GM12878 (cell line): Measurements from ENCODE around the gene CUEDC1. TPM values are rescaled to one million over a fixed set of nuclear protein-coding genes. Genes with fewer than 3 reads are reported as not detected.
A peak's percentile ranks its signal among the peaks of the same experiment; 100 is the strongest.

Experiments
- ATAC-seq: fragments of 200-7000 bp; cut with Tn5 transposase; 3 replicates; pipeline ENCODE4 v1.9.1; 2020; ENCODE audit warnings: mild to moderate bottlenecking, moderate library complexity
- BruUV-seq: library from RNA; stranded (reverse); fragments of 400-500 nt; replicated peaks from 2 replicates; lab custom pipeline; 2021; lab: Mats Ljungman, UMichigan
- CTCF ChIA-PET: fragments of 300-600 bp; sonication (Branson Sonifier 250); formaldehyde crosslinking; extraction: SDS; loops from one replicate; lab custom pipeline; 2021; ENCODE audit warnings: inconsistent platforms; lab: Yijun Ruan, JAX
- POLR2A ChIA-PET: fragments of 350-600 bp; formaldehyde crosslinking; extraction: SDS; loops from one replicate; lab custom pipeline; 2021; ENCODE audit warnings: inconsistent platforms; lab: Charles Lee
- RAD21 ChIA-PET: fragments of 300-600 bp; sonication (Branson Sonifier 250); formaldehyde crosslinking; loops from one replicate; lab custom pipeline; 2023; ENCODE audit warnings: antibody characterized with exemption; ENCODE audit not compliant: unreplicated experiment; lab: Charles Lee
- SMC1A ChIA-PET: fragments of 300-600 bp; sonication (Branson Sonifier 250); formaldehyde crosslinking; loops from one replicate; lab custom pipeline; 2023; ENCODE audit not compliant: unreplicated experiment, uncharacterized antibody; lab: Charles Lee
- DNase-seq: peaks from one replicate; pipeline ENCODE4 v3.0.0-alpha.2; 2011; ENCODE audit warnings: low read depth, low spot score
- FAIRE-seq: peaks from 3 replicates; lab custom pipeline; 2011; peaks lifted over from hg19 to GRCh38; lab: Jason Lieb, UNC
- H2AFZ ChIP-seq: 2 replicates; pipeline ENCODE4 v1.6.0; 2011; ENCODE audit warnings: low read depth, low read length, control low read depth; ENCODE audit not compliant: control insufficient read depth
- H3K27ac ChIP-seq: 2 replicates; pipeline ENCODE4 v1.5.1; 2011; ENCODE audit warnings: control low read depth; ENCODE audit not compliant: control insufficient read depth, insufficient read depth
- H3K27me3 ChIP-seq, 2 experiments: replicated peaks in 1 of 2; 2 replicates each; pipeline versions ENCODE4 v1.6.0 to v1.6.1; 2011; ENCODE audit warnings: low read length in 1 of 2; ENCODE audit not compliant: control insufficient read depth in 2 of 2, insufficient read depth in 2 of 2
- H3K36me3 ChIP-seq, 2 experiments: 2 replicates each; pipeline ENCODE4 v1.5.1; 2011; ENCODE audit warnings: low read length in 1 of 2; ENCODE audit not compliant: control insufficient read depth in 2 of 2, insufficient read depth in 2 of 2
- H3K4me1 ChIP-seq: 2 replicates; pipeline ENCODE4 v1.6.1; 2011; ENCODE audit warnings: mild to moderate bottlenecking, low read length, moderate library complexity, mixed read lengths; ENCODE audit not compliant: control insufficient read depth, insufficient read depth
- H3K4me2 ChIP-seq: 2 replicates; pipeline ENCODE4 v1.6.0; 2011; ENCODE audit warnings: control low read depth; ENCODE audit not compliant: control insufficient read depth, insufficient read depth
- H3K4me3 ChIP-seq: fragments of 200-600 bp; sonication (generic); 2 replicates; pipeline ENCODE4 v1.5.1; 2016
- H3K79me2 ChIP-seq: 2 replicates; pipeline ENCODE4 v1.6.0; 2011; ENCODE audit warnings: low read length; ENCODE audit not compliant: control insufficient read depth, insufficient read depth
- H3K9ac ChIP-seq: 2 replicates; pipeline ENCODE4 v1.8.0; 2011; ENCODE audit warnings: low read length, control low read depth, mixed read lengths; ENCODE audit not compliant: control insufficient read depth, insufficient read depth
- H3K9me3 ChIP-seq: replicated peaks from 3 replicates; pipeline ENCODE4 v1.5.1; 2011; ENCODE audit warnings: mild to moderate bottlenecking, low read length; ENCODE audit not compliant: control insufficient read depth, insufficient read depth
- H4K20me1 ChIP-seq: 2 replicates; pipeline ENCODE4 v1.6.0; 2011; ENCODE audit not compliant: control insufficient read depth, insufficient read depth
- CTCF ChIP-seq, 3 experiments: IDR thresholded peaks in 2 of 3; conservative IDR thresholded peaks in 1 of 3; 2 replicates each; pipeline ENCODE4 v1.5.1; 2011; ENCODE audit warnings: low read depth in 3 of 3, low read length in 3 of 3, mild to moderate bottlenecking in 3 of 3, control low read depth in 2 of 3, moderate library complexity in 2 of 3, inconsistent platforms in 1 of 3, mixed read lengths in 1 of 3; ENCODE audit not compliant: control insufficient read depth in 2 of 3, insufficient read depth in 1 of 3; ENCODE audit errors: extremely low read depth in 1 of 3
- DPF2 ChIP-seq: fragments of 450-650 bp; IDR thresholded peaks from 2 replicates; pipeline ENCODE4 v1.6.1; 2017; ENCODE audit warnings: mild to moderate bottlenecking
- E2F4 ChIP-seq: IDR thresholded peaks from 2 replicates; pipeline ENCODE4 v1.6.1; 2012; ENCODE audit warnings: low read depth, low read length, improper control_type of control experiment
- ETV6 ChIP-seq, 2 experiments: fragments of 450-650 bp in 1 of 2; IDR thresholded peaks in 1 of 2; conservative IDR thresholded peaks in 1 of 2; 2 replicates each; pipeline ENCODE4 v1.6.1; 2014; ENCODE audit warnings: antibody characterized with exemption in 1 of 2, borderline replicate concordance in 1 of 2, low read depth in 1 of 2, mild to moderate bottlenecking in 1 of 2, moderate library complexity in 1 of 2
- IRF3 ChIP-seq: fragments of 450-650 bp; IDR thresholded peaks from 2 replicates; pipeline ENCODE4 v1.6.1; 2014; ENCODE audit warnings: mild to moderate bottlenecking
- MTA2 ChIP-seq: fragments of 450-650 bp; IDR thresholded peaks from 2 replicates; pipeline ENCODE4 v1.6.1; 2016; ENCODE audit warnings: low read depth, mild to moderate bottlenecking, moderate library complexity
- RB1 ChIP-seq: fragments of 450-650 bp; formaldehyde crosslinking; IDR thresholded peaks from 2 replicates; pipeline ENCODE4 v1.6.1; 2017; ENCODE audit warnings: mild to moderate bottlenecking, borderline replicate concordance
- SMAD5 ChIP-seq: IDR thresholded peaks from 2 replicates; pipeline ENCODE4 v1.6.1; 2016; ENCODE audit warnings: antibody characterized with exemption, low read depth
- SREBF1 ChIP-seq: IDR thresholded peaks from 2 replicates; pipeline ENCODE4 v1.6.1; 2012; ENCODE audit warnings: mild to moderate bottlenecking, low read length
- ZNF207 ChIP-seq: fragments of 450-650 bp; IDR thresholded peaks from 2 replicates; pipeline ENCODE4 v1.6.1; 2014; ENCODE audit warnings: antibody characterized with exemption, mild to moderate bottlenecking, borderline replicate concordance
- ZNF592 ChIP-seq: fragments of 450-650 bp; IDR thresholded peaks from 2 replicates; pipeline ENCODE4 v1.6.1; 2017; ENCODE audit warnings: mild to moderate bottlenecking, moderate library complexity
- WGBS: methylation state at CpG from one replicate; pipeline ENCODE4 v1.1.6; 2016; ENCODE audit warnings: low lambda C conversion rate; ENCODE audit not compliant: insufficient replicate concordance, insufficient coverage; ENCODE audit errors: missing lambda C conversion rate; 5-methylcytosine and 5-hydroxymethylcytosine counted together
- in situ Hi-C: fragments of 300-500 bp; cut with MboI; formaldehyde crosslinking; loops from 9 replicates; pipeline ENCODE4 v1.14.3; 2018; ENCODE audit warnings: mixed read lengths
- intact Hi-C: fragments of 100-400 bp; cut with micrococcal nuclease; formaldehyde crosslinking; loops from one replicate; pipeline ENCODE4 v1.14.2; 2022; ENCODE audit not compliant: unreplicated experiment
- polyA plus RNA-seq, 11 experiments: library from polyadenylated mRNA; depleted of rRNA in 4 of 11; unstranded in 6 of 11; stranded (reverse) in 5 of 11; fragments of >200 nt; fragmentation: Nextera tagmentation in 4 of 11; fragmentation: Illumina TruSeq in 1 of 11; extraction: Ambion mirVana in 4 of 11; extraction: Trizol in 1 of 11; gene quantifications; 1 replicate in 1 of 11; 2 replicates in 10 of 11; pipeline versions ENCODE4 v1.2.1 to v1.2.3, GENCODE V29; 2011 to 2016; ENCODE audit warnings: inconsistent platforms in 2 of 11, missing spikeins in 2 of 11, low read depth in 1 of 11
- total RNA-seq, 4 experiments: library from RNA; depleted of rRNA in 3 of 4; stranded (reverse); fragments of >200 nt in 3 of 4; fragmentation: Illumina TruSeq in 1 of 4; extraction: Trizol in 1 of 4; gene quantifications; 2 replicates each; pipeline versions ENCODE4 v1.2.1 to v1.2.3, GENCODE V29; 2013 to 2021

Gene CUEDC1
- total and polyA plus RNA-seq, 10 of the 15 experiments (the other 5 are each of a cell fraction or from before 2014, with no cell fraction given) = 0.24 to 7.4 (median 1.8) TPM

- Histone ChIP-seq H3K4me3 (no peak overlapping the region), H3K4me2 (no peak overlapping the region), H3K9me3 (no peaks in the 10 kb centered on the region; the same call in 2 of the 3 replicates), H3K27me3 (no peaks in the 10 kb centered on the region), H3K9ac (no peak overlapping the region), H3K27ac (no peak overlapping the region), H2AFZ (no peak overlapping the region)
- ChIA-PET CTCF (no interaction called here), POLR2A (interaction anchor here (0.6 kb wide), 1 partner anchor 23 kb away, joined by 3 read pairs; no protein-coding TSS in a partner anchor)
- FAIRE-seq = peak; percentile 70
- ATAC-seq = no peak
- no peak for DNase-seq
- intact Hi-C loops = no loop called here
- 62% methylated on average over 11 of the region's 11 CpGs for WGBS
- TF ChIP-seq E2F4 (no peak), SREBF1 (no peak), ETV6 (conservative IDR thresholded peaks at IDR 0.05 in 1 of 2, IDR thresholded peaks at IDR 0.05 in 1 of 2; ENCODE audit: borderline replicate concordance in 1 of 2, low read depth in 1 of 2) (no peak), DPF2 (no peak), ZNF207 (no peak), IRF3 (no peak), MTA2 (no peak), ZNF592 (no peak), SMAD5 (no peak), RB1 (no peak), CTCF (IDR thresholded peaks at IDR 0.05 in 2 of 3, conservative IDR thresholded peaks at IDR 0.05 in 1 of 3; ENCODE audit: control insufficient read depth in 2 of 3, extremely low read depth in 1 of 3, insufficient read depth in 1 of 3, low read depth in 3 of 3, low read length in 3 of 3) (no peak)
- TF ChIP-seq, all 136 proteins: peak for 0
- no peaks in the 10 kb centered on the region for H3K79me2 ChIP-seq
- H3K36me3 ChIP-seq = no peaks in the 10 kb centered on the region
- RAD21 ChIA-PET = no interaction called here
- BruUV-seq = no TSS peak
- in situ Hi-C loops = no loop called here
- SMC1A ChIA-PET = interaction anchor here (0.7 kb wide), 1 partner anchor 90 kb away, joined by 3 read pairs; no protein-coding TSS in a partner anchor
- peaks cover under 1% of the 10 kb centered on the region for H3K4me1 ChIP-seq
- no peaks in the 10 kb centered on the region for H4K20me1 ChIP-seq
Observed at GRCh38 chr17:57910462-57911420, 44.5 kb downstream of the CUEDC1 start.
